Endothelial cell (in vitro differentiated cells): ENCODE data around the gene RAD51B. TPM values are rescaled to one million over a fixed set of nuclear protein-coding genes. Genes with fewer than 3 reads are reported as not detected.

ENCODE experiments used
- DNase-seq: peaks from one replicate; pipeline ENCODE4 v3.0.0; 2021; ENCODE audit warnings: low spot score
- H3K27ac Mint-ChIP-seq: one replicate; pipeline ENCODE4 v1.8.0; 2021; ENCODE audit warnings: mixed read lengths, inconsistent platforms; ENCODE audit not compliant: unreplicated experiment
- H3K27me3 Mint-ChIP-seq: one replicate; pipeline ENCODE4 v1.8.0; 2021; ENCODE audit warnings: mild to moderate bottlenecking, moderate library complexity, mixed read lengths, inconsistent platforms; ENCODE audit not compliant: unreplicated experiment
- H3K36me3 Mint-ChIP-seq: one replicate; pipeline ENCODE4 v1.8.0; 2021; ENCODE audit warnings: mild to moderate bottlenecking, low read depth, mixed read lengths, inconsistent platforms; ENCODE audit not compliant: unreplicated experiment
- H3K4me1 Mint-ChIP-seq: one replicate; pipeline ENCODE4 v1.8.0; 2021; ENCODE audit warnings: mild to moderate bottlenecking, mixed read lengths, inconsistent platforms; ENCODE audit not compliant: unreplicated experiment
- H3K4me3 Mint-ChIP-seq: one replicate; pipeline ENCODE4 v1.8.0; 2021; ENCODE audit warnings: mild to moderate bottlenecking, mixed read lengths, inconsistent platforms; ENCODE audit not compliant: unreplicated experiment
- H3K9me3 Mint-ChIP-seq: one replicate; pipeline ENCODE4 v1.8.0; 2021; ENCODE audit warnings: mixed read lengths, inconsistent platforms; ENCODE audit not compliant: unreplicated experiment
- CTCF ChIP-seq: fragments of 200-600 bp; sonication (generic); IDR thresholded peaks from one replicate; pipeline ENCODE4 v1.5.0; 2021; ENCODE audit warnings: antibody characterized with exemption; ENCODE audit not compliant: unreplicated experiment
- total RNA-seq: library from RNA; stranded (reverse); fragmentation: NEBNext Ultra II Directional; extraction: Animal tissue kit (Norgen Biotek cat#: 25700); gene quantifications from one replicate; pipeline ENCODE4 v1.2.1, GENCODE V29; 2021; ENCODE audit not compliant: unreplicated experiment

The RAD51B gene
- total RNA-seq, 1 donor from 2014 or later = 23.5 TPM

- no peak overlapping the region for H3K4me3 Mint-ChIP-seq
- no peak overlapping the region for H3K27ac Mint-ChIP-seq
- no peaks in the 10 kb centered on the region for H3K36me3 Mint-ChIP-seq
- TF ChIP-seq CTCF = no peak
- no peaks in the 10 kb centered on the region for H3K9me3 Mint-ChIP-seq
- no peak for DNase-seq
- H3K4me1 Mint-ChIP-seq = peaks cover 17% of the 10 kb centered on the region
- no peaks in the 10 kb centered on the region for H3K27me3 Mint-ChIP-seq
Observed at GRCh38 chr14:68144051-68144681, 324.6 kb downstream of the RAD51B start.

- no peak for TF ChIP-seq CTCF
- Mint-ChIP-seq H3K4me1 (peaks cover 17% of the 10 kb centered on the region), H3K27ac (no peak overlapping the region), H3K36me3 (no peaks in the 10 kb centered on the region), H3K27me3 (no peaks in the 10 kb centered on the region), H3K4me3 (no peak overlapping the region), H3K9me3 (no peaks in the 10 kb centered on the region)
- DNase-seq = no peak
Observed at GRCh38 chr14:68145036-68145435, 325.5 kb downstream of the RAD51B start.

- H3K27ac Mint-ChIP-seq = no peak overlapping the region
- H3K36me3 Mint-ChIP-seq = no peaks in the 10 kb centered on the region
- DNase-seq = no peak
- no peaks in the 10 kb centered on the region for H3K9me3 Mint-ChIP-seq
- H3K4me1 Mint-ChIP-seq = peaks cover 17% of the 10 kb centered on the region
- TF ChIP-seq CTCF = no peak
- no peak overlapping the region for H3K4me3 Mint-ChIP-seq
- H3K27me3 Mint-ChIP-seq = no peaks in the 10 kb centered on the region
Observed at GRCh38 chr14:68145539-68145938, 326.0 kb downstream of the RAD51B start.

- Mint-ChIP-seq H3K4me3 (no peak overlapping the region), H3K36me3 (no peaks in the 10 kb centered on the region), H3K27ac (no peak overlapping the region)
Observed at GRCh38 chr14:68146818-68147217, 327.2 kb downstream of the RAD51B start.

GRCh38 chr14:68147303-68147702 lies 327.7 kb downstream of the RAD51B start:
- Mint-ChIP-seq H3K36me3 (no peaks in the 10 kb centered on the region), H3K27ac (no peak overlapping the region), H3K4me3 (no peak overlapping the region), H3K4me1 (peaks cover 17% of the 10 kb centered on the region), H3K9me3 (no peaks in the 10 kb centered on the region), H3K27me3 (no peaks in the 10 kb centered on the region)
- TF ChIP-seq CTCF = no peak
- no peak for DNase-seq

More at GRCh38 chr14:68146818-68147217, 327.2 kb downstream of the RAD51B start:
- TF ChIP-seq CTCF = no peak
- Mint-ChIP-seq H3K27me3 (no peaks in the 10 kb centered on the region), H3K9me3 (no peaks in the 10 kb centered on the region), H3K4me1 (peaks cover 17% of the 10 kb centered on the region)
- no peak for DNase-seq
